GM18873 (cell line): ENCODE results near the gene CCND1.

Source experiments
- ATAC-seq: cut with Tn5 transposase; IDR thresholded peaks from one replicate; pipeline ENCODE4 v1.9.1; 2021; ENCODE audit warnings: mild to moderate bottlenecking, moderate library complexity, moderate number of reproducible peaks; ENCODE audit not compliant: unreplicated experiment, low FRiP score

The CCND1 gene

GRCh38 chr11:69664103-69664775 lies 23.3 kb downstream of the CCND1 start:
- ATAC-seq, result no peak

- ATAC-seq, result no peak
Observed at GRCh38 chr11:69664901-69665300, 23.9 kb downstream of the CCND1 start.

- ATAC-seq, result no peak
Observed at GRCh38 chr11:69665669-69666068, 24.7 kb downstream of the CCND1 start.

GRCh38 chr11:69666261-69666660 lies 25.3 kb downstream of the CCND1 start:
- ATAC-seq, result no peak

GRCh38 chr11:69666752-69667536 lies 26.0 kb downstream of the CCND1 start:
- ATAC-seq, result no peak

GRCh38 chr11:69667619-69668604 lies 27.0 kb downstream of the CCND1 start:
- no peak for ATAC-seq

GRCh38 chr11:69669486-69669885 lies 28.5 kb downstream of the CCND1 start:
- no peak for ATAC-seq

GRCh38 chr11:69670158-69670845 lies 29.3 kb downstream of the CCND1 start:
- ATAC-seq, result no peak

GRCh38 chr11:69671734-69672465 lies 30.9 kb downstream of the CCND1 start:
- no peak for ATAC-seq

GRCh38 chr11:69674267-69674885 lies 33.4 kb downstream of the CCND1 start:
- ATAC-seq, result no peak

GRCh38 chr11:69674886-69675714 lies 34.1 kb downstream of the CCND1 start, which contains the start of gene LTO1:
TSS of gene LTO1 (minus strand) at chr11:69675353. CDS start at chr11:69675239, 114 bp downstream.
- peak; percentile 66 for ATAC-seq

GRCh38 chr11:69677749-69678148 lies 36.8 kb downstream of the CCND1 start:
- ATAC-seq, result no peak

GRCh38 chr11:69680688-69681087 lies 39.7 kb downstream of the CCND1 start:
- no peak for ATAC-seq

- ATAC-seq, result no peak
Observed at GRCh38 chr11:69682221-69682620, 41.3 kb downstream of the CCND1 start.

GRCh38 chr11:69682681-69683326 lies 41.8 kb downstream of the CCND1 start:
- no peak for ATAC-seq

GRCh38 chr11:69683764-69684333 lies 42.9 kb downstream of the CCND1 start:
- ATAC-seq, result no peak

- no peak for ATAC-seq
Observed at GRCh38 chr11:69684651-69685050, 43.7 kb downstream of the CCND1 start.
